RWPE1 (cell line): ENCODE measurements around the gene HSPG2.

Experiments used
- CTCF ChIA-PET: fragments of 350-600 bp; sonication (Branson Sonifier 250); formaldehyde crosslinking; extraction: SDS; loops from one replicate; lab custom pipeline; 2021; lab: Yijun Ruan, JAX
- POLR2A ChIA-PET: fragments of 400-600 bp; formaldehyde crosslinking; extraction: SDS; loops from one replicate; lab custom pipeline; 2020; ENCODE audit warnings: antibody characterized with exemption; ENCODE audit not compliant: low non-redundant PET; lab: Yijun Ruan, JAX
- DNase-seq: peaks from one replicate; pipeline ENCODE4 v3.0.0; 2012; ENCODE audit warnings: low spot score
- H3K27ac ChIP-seq: fragments of 450-650 bp; 2 replicates; pipeline ENCODE4 v1.5.1; 2017
- CTCF ChIP-seq: fragments of 450-650 bp; conservative IDR thresholded peaks from 2 replicates; pipeline ENCODE4 v1.5.1; 2017; ENCODE audit warnings: low read depth, mild to moderate bottlenecking

The HSPG2 gene

GRCh38 chr1:21914450-21914849 is 22.7 kb downstream of the HSPG2 start:
- H3K27ac ChIP-seq = peak overlapping the region; percentile 18
- no peak for DNase-seq
- POLR2A ChIA-PET = no interaction called here
- no peak for TF ChIP-seq CTCF
- CTCF ChIA-PET = no interaction called here

GRCh38 chr1:21913763-21914162 is 23.3 kb downstream of the HSPG2 start:
- POLR2A ChIA-PET = no interaction called here
- H3K27ac ChIP-seq = peak overlapping the region; percentile 23
- CTCF ChIA-PET = no interaction called here
- TF ChIP-seq CTCF = no peak
- DNase-seq = no peak

GRCh38 chr1:21913258-21913657 is 23.9 kb downstream of the HSPG2 start:
- ChIA-PET POLR2A (no interaction called here), CTCF (no interaction called here)
- DNase-seq = no peak
- H3K27ac ChIP-seq = peak overlapping the region; percentile 23
- TF ChIP-seq CTCF = no peak

GRCh38 chr1:21912038-21912758 is 24.9 kb downstream of the HSPG2 start:
- POLR2A ChIA-PET = no interaction called here
- H3K27ac ChIP-seq = no peak overlapping the region; the same call in none of the 2 replicates
- TF ChIP-seq CTCF = no peak
- DNase-seq = no peak
- CTCF ChIA-PET = no interaction called here

GRCh38 chr1:21911205-21912001 is 25.7 kb downstream of the HSPG2 start:
- CTCF ChIA-PET = no interaction called here
- POLR2A ChIA-PET = no interaction called here
- no peak for DNase-seq
- peak overlapping the region; percentile 51 for H3K27ac ChIP-seq
- TF ChIP-seq CTCF = no peak

GRCh38 chr1:21910558-21911204 is 26.4 kb downstream of the HSPG2 start:
- CTCF ChIA-PET = no interaction called here
- DNase-seq = no peak
- no peak for TF ChIP-seq CTCF
- peak overlapping the region; percentile 51; the same call in 1 of the 2 replicates for H3K27ac ChIP-seq
- POLR2A ChIA-PET = no interaction called here
